ENCODE data around the gene CNTN1.

The CNTN1 gene

GRCh38 chr12:40947797-40948196, 255.6 kb downstream of the CNTN1 start:
- FAIRE-seq = no peak
- no peak for TF ChIP-seq CTCF (IDR thresholded peaks at IDR 0.05; ENCODE audit: insufficient read depth, missing control alignments)

DNA sequence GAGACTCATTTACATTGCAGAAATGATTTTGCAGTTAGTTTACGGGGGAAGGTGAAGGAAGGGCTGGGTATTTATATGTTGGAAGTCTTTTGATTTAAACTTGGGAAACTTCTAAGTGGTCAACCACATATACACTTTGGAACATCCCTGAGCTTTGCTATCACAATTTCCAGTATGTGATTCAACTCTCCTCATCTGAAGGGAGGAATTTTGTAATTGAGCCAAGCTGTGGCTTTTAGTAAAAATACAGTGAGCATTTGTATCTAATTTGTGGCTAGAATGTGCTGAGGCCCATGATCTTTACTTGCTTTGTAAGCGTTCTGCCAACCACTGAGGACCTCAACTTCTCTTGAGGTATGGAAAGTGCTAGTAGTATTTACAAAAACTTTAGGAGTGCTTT, 260.8 kb downstream of the CNTN1 start:
- DNase-seq (ENCODE audit: insufficient read length, low spot score) (no peak), FAIRE-seq (no peak)
- no peak for TF ChIP-seq CTCF (IDR thresholded peaks at IDR 0.05; ENCODE audit: insufficient read depth, missing control alignments)

More at GRCh38 chr12:40947797-40948196, 255.6 kb downstream of the CNTN1 start:
- DNase-seq (ENCODE audit: insufficient read length, low spot score) = no peak

- no peak for FAIRE-seq
- DNase-seq (ENCODE audit: insufficient read length, low spot score) = no peak
- TF ChIP-seq CTCF (IDR thresholded peaks at IDR 0.05; ENCODE audit: insufficient read depth, missing control alignments) = no peak
These were observed 265.2 kb downstream of the CNTN1 start for GRCh38 chr12:40957417-40957816.

- no peak for TF ChIP-seq CTCF (IDR thresholded peaks at IDR 0.05; ENCODE audit: insufficient read depth, missing control alignments)
- DNase-seq (ENCODE audit: insufficient read length, low spot score) = no peak
- FAIRE-seq = no peak
These were observed 266.8 kb downstream of the CNTN1 start for GRCh38 chr12:40959041-40959440.

DNA sequence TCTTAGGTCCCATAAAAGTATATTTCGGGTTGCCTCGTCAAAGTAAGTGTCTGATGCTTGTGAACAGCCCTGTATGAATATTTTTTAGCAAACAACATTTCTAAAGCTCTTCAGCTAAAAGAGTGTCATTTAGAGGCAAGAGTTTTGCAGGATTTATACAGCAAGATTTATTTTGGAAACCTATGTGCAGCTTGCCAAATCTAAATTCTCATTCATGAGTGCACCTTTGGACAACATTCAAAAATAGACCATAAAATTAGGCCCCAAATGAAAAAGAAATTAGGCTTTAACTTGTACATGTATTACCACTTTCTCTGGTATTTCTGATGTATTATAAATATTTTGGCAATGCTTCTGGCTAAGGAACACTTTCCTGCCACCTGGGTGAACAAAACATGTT, 271.5 kb downstream of the CNTN1 start:
- TF ChIP-seq CTCF (IDR thresholded peaks at IDR 0.05; ENCODE audit: insufficient read depth, missing control alignments) = no peak
- FAIRE-seq (no peak), DNase-seq (ENCODE audit: insufficient read length, low spot score) (no peak)

DNA sequence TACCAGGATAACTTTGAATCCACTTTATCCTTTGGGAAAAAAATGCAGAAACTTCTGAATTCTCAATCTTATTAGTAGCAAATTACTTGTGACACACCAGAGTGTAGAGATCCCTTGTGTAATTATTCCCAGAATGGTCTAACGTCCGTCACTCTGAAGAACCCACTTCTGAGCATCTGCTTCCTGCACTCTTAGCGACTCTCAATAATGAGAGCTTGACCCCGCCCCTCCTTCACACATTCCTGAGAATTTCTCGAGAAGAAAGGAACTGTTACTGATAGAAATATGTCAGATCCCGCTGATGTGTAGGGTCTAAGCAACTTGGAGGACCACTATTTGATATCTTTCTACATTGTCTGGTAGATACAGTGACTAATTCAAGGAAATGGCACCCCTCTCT, 277.6 kb downstream of the CNTN1 start:
- TF ChIP-seq CTCF (IDR thresholded peaks at IDR 0.05; ENCODE audit: insufficient read depth, missing control alignments) = no peak
- FAIRE-seq = no peak
- DNase-seq (ENCODE audit: insufficient read length, low spot score) = no peak

DNA sequence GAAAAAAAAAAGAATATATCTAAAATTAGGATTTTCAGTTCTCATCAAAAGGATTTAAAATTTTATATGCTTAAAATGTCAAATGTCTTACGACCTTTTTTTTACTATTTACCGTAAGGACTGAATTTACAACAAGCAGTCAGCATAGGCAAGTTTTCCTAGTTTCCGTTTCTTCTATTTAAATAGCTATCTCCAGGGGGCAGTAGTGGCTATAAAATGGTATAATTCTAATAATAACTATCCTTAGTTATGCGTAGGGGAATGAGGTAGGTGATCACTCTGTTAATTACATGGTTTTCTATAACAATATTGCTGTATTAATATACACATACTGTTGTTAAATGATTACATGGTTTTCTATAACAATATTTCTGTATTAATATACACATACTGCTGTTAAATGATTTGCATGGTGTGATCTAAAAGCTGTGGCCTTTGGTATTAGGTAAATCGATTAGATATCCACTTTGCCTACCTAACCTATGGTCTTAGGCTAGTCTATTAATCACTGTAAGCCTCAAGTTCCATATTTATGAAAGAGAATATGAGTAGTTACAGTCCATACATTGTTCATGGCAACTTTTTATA, 278.2 kb downstream of the CNTN1 start:
- FAIRE-seq = no peak
- peak; percentile 30 for TF ChIP-seq CTCF (IDR thresholded peaks at IDR 0.05; ENCODE audit: insufficient read depth, missing control alignments)
- no peak for DNase-seq (ENCODE audit: insufficient read length, low spot score)

Data from D721Med (cell line).